ENCODE data around the gene EHMT1.

EHMT1 gene

DNA sequence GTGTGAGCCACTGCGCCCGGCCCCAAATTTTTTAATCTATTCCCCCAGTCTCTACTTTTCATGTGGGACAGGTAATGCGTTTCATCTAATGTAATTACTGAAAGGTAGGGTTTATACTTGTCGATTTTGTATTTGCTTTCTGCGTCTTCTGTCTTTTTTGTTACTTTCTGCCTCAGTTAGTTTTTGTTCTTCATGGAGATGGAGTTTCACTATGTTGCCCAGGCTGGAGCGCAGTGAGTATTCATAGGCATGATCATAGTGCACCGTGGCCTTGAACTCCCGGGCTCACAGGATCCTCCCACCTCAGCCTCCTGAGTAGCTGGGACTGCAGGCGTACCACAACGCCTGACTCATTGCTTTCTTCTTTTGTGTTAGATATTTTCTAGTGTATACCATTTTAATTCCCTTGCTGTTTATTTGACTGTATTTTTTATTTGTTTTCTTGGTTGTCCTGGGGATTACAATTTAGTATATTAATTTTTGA, 23.4 kb downstream of the EHMT1 start:
- TF ChIP-seq TCF12 (IDR thresholded peaks at IDR 0.05; ENCODE audit: low read depth) (no peak), FOXM1 (IDR thresholded peaks at IDR 0.05; ENCODE audit: borderline replicate concordance, low read depth) (no peak), EP300 (IDR thresholded peaks at IDR 0.05; ENCODE audit: borderline replicate concordance) (no peak), EGR1 (IDR thresholded peaks at IDR 0.05) (no peak), CREB1 (IDR thresholded peaks at IDR 0.05; ENCODE audit: low read depth) (no peak)
- TF ChIP-seq, protein P1, sequence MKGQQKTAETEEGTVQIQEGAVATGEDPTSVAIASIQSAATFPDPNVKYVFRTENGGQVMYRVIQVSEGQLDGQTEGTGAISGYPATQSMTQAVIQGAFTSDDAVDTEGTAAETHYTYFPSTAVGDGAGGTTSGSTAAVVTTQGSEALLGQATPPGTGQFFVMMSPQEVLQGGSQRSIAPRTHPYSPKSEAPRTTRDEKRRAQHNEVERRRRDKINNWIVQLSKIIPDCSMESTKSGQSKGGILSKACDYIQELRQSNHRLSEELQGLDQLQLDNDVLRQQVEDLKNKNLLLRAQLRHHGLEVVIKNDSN (IDR thresholded peaks at IDR 0.05): no peak
- TF ChIP-seq, protein P2, sequence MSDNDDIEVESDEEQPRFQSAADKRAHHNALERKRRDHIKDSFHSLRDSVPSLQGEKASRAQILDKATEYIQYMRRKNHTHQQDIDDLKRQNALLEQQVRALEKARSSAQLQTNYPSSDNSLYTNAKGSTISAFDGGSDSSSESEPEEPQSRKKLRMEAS (IDR thresholded peaks at IDR 0.05): no peak
- TF ChIP-seq, protein P3, sequence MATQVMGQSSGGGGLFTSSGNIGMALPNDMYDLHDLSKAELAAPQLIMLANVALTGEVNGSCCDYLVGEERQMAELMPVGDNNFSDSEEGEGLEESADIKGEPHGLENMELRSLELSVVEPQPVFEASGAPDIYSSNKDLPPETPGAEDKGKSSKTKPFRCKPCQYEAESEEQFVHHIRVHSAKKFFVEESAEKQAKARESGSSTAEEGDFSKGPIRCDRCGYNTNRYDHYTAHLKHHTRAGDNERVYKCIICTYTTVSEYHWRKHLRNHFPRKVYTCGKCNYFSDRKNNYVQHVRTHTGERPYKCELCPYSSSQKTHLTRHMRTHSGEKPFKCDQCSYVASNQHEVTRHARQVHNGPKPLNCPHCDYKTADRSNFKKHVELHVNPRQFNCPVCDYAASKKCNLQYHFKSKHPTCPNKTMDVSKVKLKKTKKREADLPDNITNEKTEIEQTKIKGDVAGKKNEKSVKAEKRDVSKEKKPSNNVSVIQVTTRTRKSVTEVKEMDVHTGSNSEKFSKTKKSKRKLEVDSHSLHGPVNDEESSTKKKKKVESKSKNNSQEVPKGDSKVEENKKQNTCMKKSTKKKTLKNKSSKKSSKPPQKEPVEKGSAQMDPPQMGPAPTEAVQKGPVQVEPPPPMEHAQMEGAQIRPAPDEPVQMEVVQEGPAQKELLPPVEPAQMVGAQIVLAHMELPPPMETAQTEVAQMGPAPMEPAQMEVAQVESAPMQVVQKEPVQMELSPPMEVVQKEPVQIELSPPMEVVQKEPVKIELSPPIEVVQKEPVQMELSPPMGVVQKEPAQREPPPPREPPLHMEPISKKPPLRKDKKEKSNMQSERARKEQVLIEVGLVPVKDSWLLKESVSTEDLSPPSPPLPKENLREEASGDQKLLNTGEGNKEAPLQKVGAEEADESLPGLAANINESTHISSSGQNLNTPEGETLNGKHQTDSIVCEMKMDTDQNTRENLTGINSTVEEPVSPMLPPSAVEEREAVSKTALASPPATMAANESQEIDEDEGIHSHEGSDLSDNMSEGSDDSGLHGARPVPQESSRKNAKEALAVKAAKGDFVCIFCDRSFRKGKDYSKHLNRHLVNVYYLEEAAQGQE (IDR thresholded peaks at IDR 0.05; ENCODE audit: low read depth): no peak

DNA sequence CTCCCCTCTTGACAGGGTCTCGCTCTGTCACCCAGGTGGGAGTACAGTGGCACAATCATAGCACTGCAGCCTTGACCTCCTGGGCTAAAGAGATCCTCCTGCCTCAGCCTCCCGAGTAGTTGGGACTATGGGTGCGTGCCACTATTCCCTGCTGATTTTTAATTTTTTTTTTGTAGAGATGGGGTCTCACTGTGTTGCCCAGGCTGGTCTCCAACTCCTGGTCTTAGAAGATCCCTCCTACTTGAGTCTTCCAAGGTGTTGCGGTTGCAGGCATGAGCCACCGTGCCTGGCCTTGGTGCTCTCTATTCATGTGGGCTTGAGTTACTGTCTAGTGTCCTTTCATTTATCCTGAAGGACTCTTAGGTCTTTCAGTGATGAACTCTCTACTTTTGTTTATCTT, 24.1 kb downstream of the EHMT1 start:
- TF ChIP-seq FOXM1 (IDR thresholded peaks at IDR 0.05; ENCODE audit: borderline replicate concordance, low read depth): no peak
- no peak for TF ChIP-seq TCF12 (IDR thresholded peaks at IDR 0.05; ENCODE audit: low read depth)
- TF ChIP-seq, protein P2 (IDR thresholded peaks at IDR 0.05): no peak
- no peak for TF ChIP-seq CEBPB (IDR thresholded peaks at IDR 0.05)
- no peak for TF ChIP-seq RAD21 (IDR thresholded peaks at IDR 0.05; ENCODE audit: low read depth)
- TF ChIP-seq NFIC (IDR thresholded peaks at IDR 0.05): no peak
- no peak for TF ChIP-seq TEAD4 (IDR thresholded peaks at IDR 0.05)
- no peak for TF ChIP-seq CREB1 (IDR thresholded peaks at IDR 0.05; ENCODE audit: low read depth)
- no peak for TF ChIP-seq EP300 (IDR thresholded peaks at IDR 0.05; ENCODE audit: borderline replicate concordance)
- no peak for TF ChIP-seq TAF1 (IDR thresholded peaks at IDR 0.05; ENCODE audit: low read depth)
- TF ChIP-seq, protein P1 (IDR thresholded peaks at IDR 0.05): no peak
- no peak for TF ChIP-seq EGR1 (IDR thresholded peaks at IDR 0.05)
- TF ChIP-seq YY1 (IDR thresholded peaks at IDR 0.05; ENCODE audit: low read depth): no peak
- TF ChIP-seq ZBTB7A (IDR thresholded peaks at IDR 0.05; ENCODE audit: low read depth): no peak
- TF ChIP-seq, protein P3 (IDR thresholded peaks at IDR 0.05; ENCODE audit: low read depth): no peak

DNA sequence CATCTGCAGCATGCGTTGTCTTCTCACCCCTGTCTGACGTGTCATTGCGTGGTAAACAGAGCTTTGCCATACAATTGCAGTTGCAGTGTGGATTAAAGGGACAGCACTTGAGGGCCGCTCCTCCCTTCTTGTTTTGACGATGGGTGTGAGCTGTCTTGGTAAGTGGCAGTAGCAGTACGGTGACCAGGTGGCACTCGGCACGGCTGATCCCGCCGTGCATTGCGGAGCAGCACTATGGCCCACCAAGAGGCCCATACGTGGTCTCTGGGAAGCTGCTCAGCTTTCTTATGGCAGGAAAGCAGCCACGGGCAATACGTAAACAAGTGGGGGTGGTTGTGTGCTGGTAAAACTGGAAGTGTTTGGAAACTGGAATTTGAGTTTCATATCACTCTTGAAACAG, 25.1 kb downstream of the EHMT1 start:
- TF ChIP-seq CEBPB (IDR thresholded peaks at IDR 0.05) (no peak), TAF1 (IDR thresholded peaks at IDR 0.05; ENCODE audit: low read depth) (no peak), FOXM1 (IDR thresholded peaks at IDR 0.05; ENCODE audit: borderline replicate concordance, low read depth) (no peak), NFIC (IDR thresholded peaks at IDR 0.05) (no peak), TCF12 (IDR thresholded peaks at IDR 0.05; ENCODE audit: low read depth) (no peak), CREB1 (IDR thresholded peaks at IDR 0.05; ENCODE audit: low read depth) (no peak), RAD21 (IDR thresholded peaks at IDR 0.05; ENCODE audit: low read depth) (no peak), TEAD4 (IDR thresholded peaks at IDR 0.05) (no peak), YY1 (IDR thresholded peaks at IDR 0.05; ENCODE audit: low read depth) (no peak), EP300 (IDR thresholded peaks at IDR 0.05; ENCODE audit: borderline replicate concordance) (no peak), ZBTB7A (IDR thresholded peaks at IDR 0.05; ENCODE audit: low read depth) (no peak), EGR1 (IDR thresholded peaks at IDR 0.05) (no peak)
- TF ChIP-seq, protein P1 (IDR thresholded peaks at IDR 0.05): no peak
- TF ChIP-seq, protein P2 (IDR thresholded peaks at IDR 0.05): no peak
- TF ChIP-seq, protein P3 (IDR thresholded peaks at IDR 0.05; ENCODE audit: low read depth): no peak

DNA sequence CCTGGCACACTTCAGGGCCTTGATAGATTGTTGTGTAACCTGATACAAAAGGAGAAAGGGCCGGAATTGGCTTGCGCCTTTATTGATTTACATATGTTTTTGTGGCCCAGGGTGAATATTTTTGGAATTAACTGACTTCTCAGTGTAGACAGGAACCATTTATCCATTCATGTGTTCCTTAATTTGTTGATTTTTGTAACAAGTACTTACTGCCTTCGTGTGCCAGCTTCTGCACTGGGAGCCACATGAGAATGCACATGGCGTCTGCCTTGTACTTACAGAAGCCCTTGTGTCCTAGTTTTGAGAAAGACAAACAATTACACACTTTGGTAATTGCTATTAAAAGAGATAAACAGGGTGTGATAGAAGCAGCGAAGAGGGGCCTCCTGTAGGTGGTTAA, 26.4 kb downstream of the EHMT1 start:
- TF ChIP-seq CREB1 (IDR thresholded peaks at IDR 0.05; ENCODE audit: low read depth) (no peak), CEBPB (IDR thresholded peaks at IDR 0.05) (no peak), NFIC (IDR thresholded peaks at IDR 0.05) (no peak), TEAD4 (IDR thresholded peaks at IDR 0.05) (no peak), YY1 (IDR thresholded peaks at IDR 0.05; ENCODE audit: low read depth) (no peak), FOXM1 (IDR thresholded peaks at IDR 0.05; ENCODE audit: borderline replicate concordance, low read depth) (no peak), EP300 (IDR thresholded peaks at IDR 0.05; ENCODE audit: borderline replicate concordance) (no peak), EGR1 (IDR thresholded peaks at IDR 0.05) (no peak), RAD21 (IDR thresholded peaks at IDR 0.05; ENCODE audit: low read depth) (no peak)
- TF ChIP-seq, protein P2 (IDR thresholded peaks at IDR 0.05): no peak
- TF ChIP-seq, protein P3 (IDR thresholded peaks at IDR 0.05; ENCODE audit: low read depth): no peak
- TF ChIP-seq, protein P1 (IDR thresholded peaks at IDR 0.05): no peak
